Activated naive CD8-positive, alpha-beta T cell treated with anti-CD3 and anti-CD28 coated beads, Interleukin-2, amount 50 U/mL, for 16 hours (primary cell): Measurements from ENCODE around the gene PRSS56.

Experiments used
- DNase-seq: peaks from one replicate; pipeline ENCODE4 v3.0.0-alpha.2; 2020; ENCODE audit warnings: low read depth, low spot score

The PRSS56 gene

GRCh38 chr2:232519581-232520438 lies at the start of gene PRSS56:
Gene PRSS56, plus strand, starts transcription at chr2:232520388. Its CDS starts 211 bp downstream, at chr2:232520599.
- DNase-seq, result no peak

GRCh38 chr2:232473467-232473890 lies 46.7 kb upstream of the PRSS56 start:
- DNase-seq, result no peak

GRCh38 chr2:232476045-232476444 lies 44.1 kb upstream of the PRSS56 start:
- DNase-seq, result no peak

GRCh38 chr2:232476791-232477190 lies 43.4 kb upstream of the PRSS56 start:
- no peak for DNase-seq

GRCh38 chr2:232477751-232478510 lies 42.3 kb upstream of the PRSS56 start:
- DNase-seq, result no peak

GRCh38 chr2:232478571-232479340 lies 41.4 kb upstream of the PRSS56 start:
- DNase-seq, result no peak

GRCh38 chr2:232479341-232480200 lies 40.6 kb upstream of the PRSS56 start:
- DNase-seq, result no peak

GRCh38 chr2:232480201-232481190 lies 39.7 kb upstream of the PRSS56 start:
- DNase-seq, result no peak

GRCh38 chr2:232481322-232482140 lies 38.7 kb upstream of the PRSS56 start:
- no peak for DNase-seq

- no peak for DNase-seq
These were observed 37.6 kb upstream of the PRSS56 start for GRCh38 chr2:232482301-232483238.

- no peak for DNase-seq
These were observed 36.8 kb upstream of the PRSS56 start for GRCh38 chr2:232483311-232483922.

GRCh38 chr2:232483923-232484627 lies 36.1 kb upstream of the PRSS56 start:
- no peak for DNase-seq

GRCh38 chr2:232484628-232485347 lies 35.4 kb upstream of the PRSS56 start:
- no peak for DNase-seq

GRCh38 chr2:232485348-232485756 lies 34.8 kb upstream of the PRSS56 start:
- no peak for DNase-seq

GRCh38 chr2:232485757-232486557 lies 34.2 kb upstream of the PRSS56 start:
- no peak for DNase-seq
